Nephron (organoid): ENCODE measurements around the gene PARP9.

ENCODE experiments used
- H3K27ac Mint-ChIP-seq, 3 experiments: 2 replicates each; pipeline ENCODE4 v1.8.0; 2020; ENCODE audit warnings: mixed read lengths in 3 of 3, mild to moderate bottlenecking in 2 of 3, moderate library complexity in 1 of 3
- H3K27me3 Mint-ChIP-seq: 2 replicates; pipeline ENCODE4 v1.8.0; 2021; ENCODE audit warnings: low read depth, mild to moderate bottlenecking, moderate library complexity, mixed read lengths
- H3K36me3 Mint-ChIP-seq: 2 replicates; pipeline ENCODE4 v1.8.0; 2020; ENCODE audit warnings: low read depth, mixed read lengths
- H3K4me1 Mint-ChIP-seq: 2 replicates; pipeline ENCODE4 v1.8.0; 2020; ENCODE audit warnings: mixed read lengths
- H3K4me3 Mint-ChIP-seq, 3 experiments: 2 replicates each; pipeline ENCODE4 v1.8.0; 2020; ENCODE audit warnings: mild to moderate bottlenecking in 3 of 3, mixed read lengths in 3 of 3, moderate library complexity in 2 of 3
- H3K9me3 Mint-ChIP-seq: 2 replicates; pipeline ENCODE4 v1.8.0; 2020; ENCODE audit warnings: mixed read lengths
- CTCF ChIP-seq, 3 experiments: fragments of 200-600 bp; sonication (generic); IDR thresholded peaks; one replicate each; pipeline ENCODE4 v1.5.0; 2021; ENCODE audit warnings: antibody characterized with exemption in 3 of 3; ENCODE audit not compliant: unreplicated experiment in 3 of 3

PARP9 gene

GRCh38 chr3:122481390-122481789, 82.7 kb downstream of the PARP9 start:
- no peaks in the 10 kb centered on the region for H3K4me1 Mint-ChIP-seq
- H3K9me3 Mint-ChIP-seq = no peaks in the 10 kb centered on the region
- no peak overlapping the region for H3K27ac Mint-ChIP-seq
- H3K36me3 Mint-ChIP-seq = peaks cover 21% of the 10 kb centered on the region
- no peak overlapping the region for H3K4me3 Mint-ChIP-seq
- no peak for TF ChIP-seq CTCF (IDR thresholded peaks at IDR 0.05; ENCODE audit: unreplicated experiment in 3 of 3)
- H3K27me3 Mint-ChIP-seq = no peaks in the 10 kb centered on the region
